ENCODE results near the gene NXPE3. TPM values are rescaled to one million over a fixed set of nuclear protein-coding genes. Genes with fewer than 3 reads are reported as not detected.

NXPE3 gene
- total and polyA plus RNA-seq, 10 of the 15 experiments (the other 5 are each of a cell fraction or from before 2014, with no cell fraction given): 2.0 to 8.7 (median 5.2) TPM

- no peak for TF ChIP-seq CUX1 (IDR thresholded peaks at IDR 0.05; ENCODE audit: insufficient replicate concordance, low read depth, low read length)
- TF ChIP-seq, protein P1, sequence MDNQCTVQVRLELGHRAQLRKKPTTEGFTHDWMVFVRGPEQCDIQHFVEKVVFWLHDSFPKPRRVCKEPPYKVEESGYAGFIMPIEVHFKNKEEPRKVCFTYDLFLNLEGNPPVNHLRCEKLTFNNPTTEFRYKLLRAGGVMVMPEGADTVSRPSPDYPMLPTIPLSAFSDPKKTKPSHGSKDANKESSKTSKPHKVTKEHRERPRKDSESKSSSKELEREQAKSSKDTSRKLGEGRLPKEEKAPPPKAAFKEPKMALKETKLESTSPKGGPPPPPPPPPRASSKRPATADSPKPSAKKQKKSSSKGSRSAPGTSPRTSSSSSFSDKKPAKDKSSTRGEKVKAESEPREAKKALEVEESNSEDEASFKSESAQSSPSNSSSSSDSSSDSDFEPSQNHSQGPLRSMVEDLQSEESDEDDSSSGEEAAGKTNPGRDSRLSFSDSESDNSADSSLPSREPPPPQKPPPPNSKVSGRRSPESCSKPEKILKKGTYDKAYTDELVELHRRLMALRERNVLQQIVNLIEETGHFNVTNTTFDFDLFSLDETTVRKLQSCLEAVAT (IDR thresholded peaks at IDR 0.05): no peak
- no peak for TF ChIP-seq STAT1 (conservative IDR thresholded peaks at IDR 0.05)
Observed at GRCh38 chr3:101838691-101839090, 59.7 kb downstream of the NXPE3 start (continued).

GRCh38 chr3:101840066-101840465 lies 61.1 kb downstream of the NXPE3 start:
- ChIA-PET SMC1A (ENCODE audit: uncharacterized antibody, unreplicated experiment) (interaction anchor here (0.6 to 3.9 kb wide), 16 partner anchors 9 to 385 kb away, joined by 3 to 26 read pairs (median 7); partner anchors contain the start of gene NFKBIZ), POLR2A (interaction anchor here (0.9 to 2.3 kb wide), 7 partner anchors 9 to 41 kb away, joined by 3 to 24 read pairs (median 8); partner anchors contain the start of gene NFKBIZ)
- no peak for FAIRE-seq

More at GRCh38 chr3:101840066-101840465, 61.1 kb downstream of the NXPE3 start:
- Histone ChIP-seq H3K27ac (ENCODE audit: control insufficient read depth, insufficient read depth) (no peak overlapping the region; the same call in 1 of the 2 replicates), H2AFZ (ENCODE audit: control insufficient read depth, low read depth, low read length) (no peak overlapping the region), H3K79me2 (ENCODE audit: control insufficient read depth, insufficient read depth, low read length) (peaks cover 94% of the 10 kb centered on the region), H3K4me1 (ENCODE audit: control insufficient read depth, insufficient read depth, low read length) (peaks cover 40% of the 10 kb centered on the region), H3K27me3 (replicated peaks in 1 of 2; ENCODE audit: control insufficient read depth in 2 of 2, insufficient read depth in 2 of 2, low read length in 1 of 2) (no peaks in the 10 kb centered on the region), H3K9me3 (replicated peaks; ENCODE audit: control insufficient read depth, insufficient read depth, low read length) (peaks cover 5% of the 10 kb centered on the region; the same call in 2 of the 3 replicates), H3K4me2 (ENCODE audit: control insufficient read depth, insufficient read depth) (no peak overlapping the region), H3K36me3 (ENCODE audit: control insufficient read depth in 2 of 2, insufficient read depth in 2 of 2, low read length in 1 of 2) (peaks cover 0 to 6% of the 10 kb centered on the region in 2 experiments; a peak in 2 of 4 replicates), H3K4me3 (no peak overlapping the region), H4K20me1 (ENCODE audit: control insufficient read depth, insufficient read depth) (0 out of 2 replicates have a peak, but pooled peaks cover 3% of the 10 kb centered on the region), H3K9ac (ENCODE audit: control insufficient read depth, insufficient read depth, low read length) (no peak overlapping the region)
- BruUV-seq (replicated peaks): no TSS peak
- no peak for TF ChIP-seq SMARCA5 (IDR thresholded peaks at IDR 0.05)
- no peak for TF ChIP-seq ZNF687 (IDR thresholded peaks at IDR 0.05)
- peak in 1 of 2 experiments; percentile 10; a peak in 1 of 4 replicates for TF ChIP-seq IKZF2 (IDR thresholded peaks at IDR 0.05)
- TF ChIP-seq ZNF24 (IDR thresholded peaks at IDR 0.05): peak; percentile 67; the same call in 1 of the 2 replicates
- in situ Hi-C loops (cut with MboI) (no loop called here), intact Hi-C loops (cut with micrococcal nuclease; ENCODE audit: unreplicated experiment) (no loop called here)
- DNase-seq (ENCODE audit: low read depth, low spot score) (no peak), ATAC-seq (peak; percentile 11)
- ChIA-PET RAD21 (ENCODE audit: unreplicated experiment) (interaction anchor here (0.9 to 2.5 kb wide), 6 partner anchors 11 to 385 kb away, joined by 3 to 30 read pairs (median 12); no protein-coding TSS in a partner anchor), CTCF (interaction anchor here (0.9 to 4.1 kb wide), 5 partner anchors 8 to 389 kb away, joined by 3 to 23 read pairs (median 4); no protein-coding TSS in a partner anchor)
